HCT116 (cell line): ENCODE measurements around the gene RPL10A. TPM values are rescaled to one million over a fixed set of nuclear protein-coding genes. Genes with fewer than 3 reads are reported as not detected.

Source experiments
- ATAC-seq: fragments of 200-7000 bp; cut with Tn5 transposase; 2 replicates; pipeline ENCODE4 v1.9.1; 2020; ENCODE audit warnings: mild to moderate bottlenecking, moderate library complexity
- BruUV-seq: library from RNA; stranded (reverse); fragments of 400-500 nt; replicated peaks from 2 replicates; lab custom pipeline; 2021; lab: Mats Ljungman, UMichigan
- CTCF ChIA-PET: fragments of 300-600 bp; sonication (Branson Sonifier 250); formaldehyde crosslinking; loops from one replicate; lab custom pipeline; 2021; ENCODE audit warnings: antibody characterized with exemption; lab: Charles Lee
- POLR2A ChIA-PET: fragments of 300-600, 350-600 bp; sonication (Branson Sonifier 250); formaldehyde crosslinking; loops from one replicate; lab custom pipeline; 2021; ENCODE audit warnings: antibody characterized with exemption; lab: Charles Lee
- RAD21 ChIA-PET, 2 experiments: fragments of 300-600 bp; sonication (Branson Sonifier 250); formaldehyde crosslinking; loops; one replicate each; lab custom pipeline; 2023; ENCODE audit warnings: low total read pairs in 2 of 2; ENCODE audit not compliant: uncharacterized antibody in 2 of 2, unreplicated experiment in 2 of 2, low non-redundant PET in 1 of 2; lab: Charles Lee
- DNase-seq: peaks from one replicate; pipeline ENCODE4 v3.0.0-alpha.2; 2010; ENCODE audit warnings: low read depth, low spot score
- H2AFZ ChIP-seq: fragments of 200-600 bp; shearing (Covaris generic), sonication (generic); 2 replicates; pipeline ENCODE4 v1.6.1; 2017; ENCODE audit warnings: low read depth, mixed run types, mixed read lengths, antibody characterized with exemption, low read length; ENCODE audit not compliant: poor library complexity, severe bottlenecking
- H3K27ac ChIP-seq: 2 replicates; pipeline ENCODE4 v1.5.1; 2012; ENCODE audit warnings: low read depth, low read length
- H3K27me3 ChIP-seq: fragments of 200-600 bp; sonication (generic); 2 replicates; pipeline ENCODE4 v1.6.1; 2016; ENCODE audit warnings: mixed run types, low read length, mixed read lengths; ENCODE audit not compliant: insufficient read depth
- H3K36me3 ChIP-seq, 2 experiments: fragments of 200-500 bp in 1 of 2; fragments of 200-600 bp in 1 of 2; sonication (Bioruptor generic) in 1 of 2; sonication (generic) in 1 of 2; 2 replicates each; pipeline versions ENCODE4 v1.5.1 to v1.6.1; 2014 to 2016; ENCODE audit warnings: low read length in 2 of 2, inconsistent platforms in 1 of 2, mixed read lengths in 1 of 2, mixed run types in 1 of 2; ENCODE audit not compliant: insufficient read depth in 2 of 2, control insufficient read depth in 1 of 2
- H3K4me1 ChIP-seq, 2 experiments: fragments of 200-600 bp in 1 of 2; sonication (generic) in 1 of 2; 2 replicates each; pipeline versions ENCODE4 v1.5.1 to v1.6.1; 2012 to 2017; ENCODE audit warnings: low read length in 2 of 2, inconsistent platforms in 1 of 2, mild to moderate bottlenecking in 1 of 2, mixed read lengths in 1 of 2, mixed run types in 1 of 2, moderate library complexity in 1 of 2; ENCODE audit not compliant: insufficient read depth in 2 of 2, control insufficient read depth in 1 of 2
- H3K4me2 ChIP-seq: fragments of 200-600 bp; sonication (generic); 2 replicates; pipeline ENCODE4 v1.6.1; 2017; ENCODE audit warnings: mixed run types, low read length, mixed read lengths
- H3K4me3 ChIP-seq, 2 experiments: fragments of 200-600 bp in 1 of 2; sonication (generic) in 1 of 2; replicated peaks in 1 of 2; 2 replicates each; pipeline ENCODE4 v1.5.1; 2011 to 2016; ENCODE audit warnings: low read length in 2 of 2, control low read depth in 1 of 2, low read depth in 1 of 2, mild to moderate bottlenecking in 1 of 2, mixed read lengths in 1 of 2, mixed run types in 1 of 2
- H3K79me2 ChIP-seq: fragments of 200-600 bp; sonication (generic); 2 replicates; pipeline ENCODE4 v1.6.1; 2017; ENCODE audit warnings: mild to moderate bottlenecking, mixed run types, low read length, moderate library complexity, mixed read lengths; ENCODE audit not compliant: insufficient read depth
- H3K9ac ChIP-seq: fragments of 200-600 bp; sonication (generic); 2 replicates; pipeline ENCODE4 v1.6.1; 2016; ENCODE audit warnings: low read length, mixed read lengths
- H3K9me2 ChIP-seq: fragments of 200-600 bp; sonication (generic), shearing (Covaris generic); 2 replicates; pipeline ENCODE4 v1.6.1; 2017; ENCODE audit warnings: mixed run types, mild to moderate bottlenecking, moderate library complexity; ENCODE audit not compliant: insufficient read depth
- H3K9me3 ChIP-seq, 2 experiments: fragments of 200-500 bp in 1 of 2; fragments of 200-600 bp in 1 of 2; sonication (Bioruptor generic) in 1 of 2; sonication (generic) in 1 of 2; 2 replicates each; pipeline ENCODE4 v1.6.1; 2014 to 2017; ENCODE audit warnings: low read length in 2 of 2, mixed read lengths in 2 of 2, inconsistent platforms in 1 of 2, low read depth in 1 of 2, mild to moderate bottlenecking in 1 of 2, mixed run types in 1 of 2, moderate library complexity in 1 of 2; ENCODE audit not compliant: control insufficient read depth in 1 of 2, insufficient read depth in 1 of 2
- H4K20me1 ChIP-seq: fragments of 200-600 bp; sonication (generic), shearing (Covaris generic); 2 replicates; pipeline ENCODE4 v1.6.1; 2017; ENCODE audit warnings: mixed run types, mild to moderate bottlenecking, moderate library complexity; ENCODE audit not compliant: insufficient read depth
- CEBPB ChIP-seq: IDR thresholded peaks from 2 replicates; pipeline ENCODE4 v1.6.1; 2012; ENCODE audit warnings: low read depth
- RAD21 ChIP-seq: IDR thresholded peaks from 2 replicates; pipeline ENCODE4 v1.6.1; 2012; ENCODE audit warnings: low read depth, mild to moderate bottlenecking
- SRF ChIP-seq: IDR thresholded peaks from 2 replicates; pipeline ENCODE4 v1.6.1; 2012; ENCODE audit warnings: low read depth
- TCF7L2 ChIP-seq: IDR thresholded peaks from 2 replicates; pipeline ENCODE4 v1.7.0; 2011; ENCODE audit warnings: borderline replicate concordance, inconsistent platforms; ENCODE audit not compliant: insufficient read depth, insufficient read length; ENCODE audit errors: extremely low read depth
- ZFX ChIP-seq: fragments of 450-650 bp; IDR thresholded peaks from 2 replicates; pipeline ENCODE4 v1.6.1; 2017
- intact Hi-C: fragments of 100-400 bp; cut with micrococcal nuclease; formaldehyde crosslinking; loops from 2 replicates; pipeline ENCODE4 v1.10.0; 2022
- total RNA-seq: library from RNA; stranded (reverse); gene quantifications from one replicate; pipeline ENCODE4 v1.2.1, GENCODE V29; 2021; ENCODE audit not compliant: unreplicated experiment
- TF ChIP-seq, protein P1 (sequence below): IDR thresholded peaks from 2 replicates; pipeline ENCODE4 v1.6.1; 2012; ENCODE audit warnings: low read depth
- TF ChIP-seq, protein P2 (sequence below), 3 experiments: fragments of 200-600 bp in 1 of 3; sonication (generic) in 1 of 3; IDR thresholded peaks in 2 of 3; conservative IDR thresholded peaks in 1 of 3; 2 replicates each; pipeline ENCODE4 v1.5.1; 2012 to 2017; ENCODE audit warnings: low read depth in 2 of 3, low read length in 2 of 3, antibody characterized with exemption in 1 of 3, borderline replicate concordance in 1 of 3, control low read depth in 1 of 3, mild to moderate bottlenecking in 1 of 3, mixed read lengths in 1 of 3, mixed run types in 1 of 3, moderate library complexity in 1 of 3; ENCODE audit not compliant: insufficient read depth in 1 of 3
- TF ChIP-seq, protein P3 (sequence below): IDR thresholded peaks from 2 replicates; pipeline ENCODE4 v1.6.1; 2012

The RPL10A gene
- total RNA-seq, 1 experiment from 2014 or later, result 1,981 TPM

DNA sequence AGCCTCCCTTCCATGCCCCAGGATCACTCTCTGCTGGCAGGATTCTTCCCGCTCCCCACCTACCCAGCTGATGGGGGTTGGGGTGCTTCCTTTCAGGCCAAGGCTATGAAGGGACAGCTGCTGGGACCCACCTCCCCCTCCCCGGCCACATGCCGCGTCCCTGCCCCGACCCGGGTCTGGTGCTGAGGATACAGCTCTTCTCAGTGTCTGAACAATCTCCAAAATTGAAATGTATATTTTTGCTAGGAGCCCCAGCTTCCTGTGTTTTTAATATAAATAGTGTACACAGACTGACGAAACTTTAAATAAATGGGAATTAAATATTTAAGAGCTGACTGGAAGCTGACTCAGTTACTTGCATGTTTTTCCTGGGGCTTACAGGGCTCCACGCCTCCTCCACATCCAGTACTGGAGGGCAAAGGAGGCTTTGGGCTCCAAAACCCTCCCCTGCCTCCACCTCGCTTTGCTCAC is 40.3 kb upstream of the RPL10A start (continued):
- TF ChIP-seq, protein P1, sequence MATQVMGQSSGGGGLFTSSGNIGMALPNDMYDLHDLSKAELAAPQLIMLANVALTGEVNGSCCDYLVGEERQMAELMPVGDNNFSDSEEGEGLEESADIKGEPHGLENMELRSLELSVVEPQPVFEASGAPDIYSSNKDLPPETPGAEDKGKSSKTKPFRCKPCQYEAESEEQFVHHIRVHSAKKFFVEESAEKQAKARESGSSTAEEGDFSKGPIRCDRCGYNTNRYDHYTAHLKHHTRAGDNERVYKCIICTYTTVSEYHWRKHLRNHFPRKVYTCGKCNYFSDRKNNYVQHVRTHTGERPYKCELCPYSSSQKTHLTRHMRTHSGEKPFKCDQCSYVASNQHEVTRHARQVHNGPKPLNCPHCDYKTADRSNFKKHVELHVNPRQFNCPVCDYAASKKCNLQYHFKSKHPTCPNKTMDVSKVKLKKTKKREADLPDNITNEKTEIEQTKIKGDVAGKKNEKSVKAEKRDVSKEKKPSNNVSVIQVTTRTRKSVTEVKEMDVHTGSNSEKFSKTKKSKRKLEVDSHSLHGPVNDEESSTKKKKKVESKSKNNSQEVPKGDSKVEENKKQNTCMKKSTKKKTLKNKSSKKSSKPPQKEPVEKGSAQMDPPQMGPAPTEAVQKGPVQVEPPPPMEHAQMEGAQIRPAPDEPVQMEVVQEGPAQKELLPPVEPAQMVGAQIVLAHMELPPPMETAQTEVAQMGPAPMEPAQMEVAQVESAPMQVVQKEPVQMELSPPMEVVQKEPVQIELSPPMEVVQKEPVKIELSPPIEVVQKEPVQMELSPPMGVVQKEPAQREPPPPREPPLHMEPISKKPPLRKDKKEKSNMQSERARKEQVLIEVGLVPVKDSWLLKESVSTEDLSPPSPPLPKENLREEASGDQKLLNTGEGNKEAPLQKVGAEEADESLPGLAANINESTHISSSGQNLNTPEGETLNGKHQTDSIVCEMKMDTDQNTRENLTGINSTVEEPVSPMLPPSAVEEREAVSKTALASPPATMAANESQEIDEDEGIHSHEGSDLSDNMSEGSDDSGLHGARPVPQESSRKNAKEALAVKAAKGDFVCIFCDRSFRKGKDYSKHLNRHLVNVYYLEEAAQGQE, result no peak
- TF ChIP-seq CEBPB, result no peak
- TF ChIP-seq TCF7L2, result no peak
- TF ChIP-seq, all 23 proteins: peak for 0

DNA sequence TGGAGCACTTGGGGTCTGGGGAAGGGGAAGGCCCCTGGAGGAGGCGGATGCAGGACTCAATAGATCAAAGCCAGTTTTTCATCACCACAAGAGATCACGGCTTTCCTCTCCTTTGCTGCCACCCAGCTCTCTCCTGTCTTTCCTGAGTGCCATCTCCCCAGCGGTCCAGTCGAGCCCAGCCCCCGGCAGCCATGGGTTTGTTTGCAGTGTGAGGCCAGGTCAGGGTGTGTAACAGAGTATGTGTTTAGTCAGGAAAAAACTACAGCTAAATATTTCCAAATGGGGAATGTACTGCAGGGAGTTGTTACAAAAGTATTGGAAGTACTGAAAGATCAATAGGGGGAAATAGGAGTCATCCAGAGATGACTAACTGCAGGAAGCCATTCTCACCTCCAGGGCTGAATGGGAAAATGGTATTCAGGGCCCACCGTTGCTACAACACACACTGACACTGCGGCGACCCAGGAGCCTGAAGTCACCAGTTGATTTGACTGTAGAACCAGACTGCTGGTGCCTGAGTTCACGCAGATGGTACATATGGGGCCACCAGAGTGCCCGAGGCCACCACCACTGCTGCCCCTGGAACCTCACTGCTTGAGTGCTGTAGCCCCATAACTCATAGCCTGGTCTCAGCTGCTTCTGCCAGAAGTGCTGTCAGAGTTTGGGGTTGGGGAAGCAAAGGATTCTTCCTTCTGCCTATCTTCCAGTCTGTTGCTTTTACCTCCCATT is 39.6 kb upstream of the RPL10A start:
- Histone ChIP-seq H3K9ac (no peak overlapping the region), H4K20me1 (no peaks in the 10 kb centered on the region), H3K9me3 (peaks cover 0 to 15% of the 10 kb centered on the region in 2 experiments; a peak in 2 of 4 replicates), H3K4me2 (no peak overlapping the region), H3K9me2 (no peaks in the 10 kb centered on the region), H3K79me2 (no peaks in the 10 kb centered on the region), H3K36me3 (peaks cover 5 to 13% of the 10 kb centered on the region in 2 experiments; a peak in 2 of 4 replicates), H3K4me1 (peaks cover 0 to 4% of the 10 kb centered on the region in 2 experiments; a peak in 1 of 4 replicates), H3K27ac (no peak overlapping the region), H3K4me3 (no peak overlapping the region), H2AFZ (no peak overlapping the region), H3K27me3 (no peaks in the 10 kb centered on the region)
- no TSS peak for BruUV-seq
- no peak for ATAC-seq
- POLR2A ChIA-PET, result no interaction called here
- intact Hi-C loops, result no loop called here
- DNase-seq, result no peak
- RAD21 ChIA-PET, result no interaction called here
- TF ChIP-seq, protein P2, sequence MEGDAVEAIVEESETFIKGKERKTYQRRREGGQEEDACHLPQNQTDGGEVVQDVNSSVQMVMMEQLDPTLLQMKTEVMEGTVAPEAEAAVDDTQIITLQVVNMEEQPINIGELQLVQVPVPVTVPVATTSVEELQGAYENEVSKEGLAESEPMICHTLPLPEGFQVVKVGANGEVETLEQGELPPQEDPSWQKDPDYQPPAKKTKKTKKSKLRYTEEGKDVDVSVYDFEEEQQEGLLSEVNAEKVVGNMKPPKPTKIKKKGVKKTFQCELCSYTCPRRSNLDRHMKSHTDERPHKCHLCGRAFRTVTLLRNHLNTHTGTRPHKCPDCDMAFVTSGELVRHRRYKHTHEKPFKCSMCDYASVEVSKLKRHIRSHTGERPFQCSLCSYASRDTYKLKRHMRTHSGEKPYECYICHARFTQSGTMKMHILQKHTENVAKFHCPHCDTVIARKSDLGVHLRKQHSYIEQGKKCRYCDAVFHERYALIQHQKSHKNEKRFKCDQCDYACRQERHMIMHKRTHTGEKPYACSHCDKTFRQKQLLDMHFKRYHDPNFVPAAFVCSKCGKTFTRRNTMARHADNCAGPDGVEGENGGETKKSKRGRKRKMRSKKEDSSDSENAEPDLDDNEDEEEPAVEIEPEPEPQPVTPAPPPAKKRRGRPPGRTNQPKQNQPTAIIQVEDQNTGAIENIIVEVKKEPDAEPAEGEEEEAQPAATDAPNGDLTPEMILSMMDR (IDR thresholded peaks at IDR 0.05 in 2 of 3, conservative IDR thresholded peaks at IDR 0.05 in 1 of 3; ENCODE audit: borderline replicate concordance in 1 of 3, insufficient read depth in 1 of 3, low read depth in 2 of 3, low read length in 2 of 3), result no peak
- TF ChIP-seq, protein P1, result no peak
- TF ChIP-seq RAD21 (no peak), SRF (no peak), ZFX (no peak)
- TF ChIP-seq, protein P3, sequence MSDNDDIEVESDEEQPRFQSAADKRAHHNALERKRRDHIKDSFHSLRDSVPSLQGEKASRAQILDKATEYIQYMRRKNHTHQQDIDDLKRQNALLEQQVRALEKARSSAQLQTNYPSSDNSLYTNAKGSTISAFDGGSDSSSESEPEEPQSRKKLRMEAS, result no peak
- CTCF ChIA-PET, result interaction anchor here (0.7 to 1.2 kb wide), 2 partner anchors 11 to 14 kb away, joined by 3 read pairs; no protein-coding TSS in a partner anchor
